ENCODE measurements around the gene ZNF813. TPM values are rescaled to one million over a fixed set of nuclear protein-coding genes. Genes with fewer than 3 reads are reported as not detected.

The ZNF813 gene
- total and polyA plus RNA-seq, 2 experiments from 2014 or later: 6.4 to 29.3 TPM

DNA sequence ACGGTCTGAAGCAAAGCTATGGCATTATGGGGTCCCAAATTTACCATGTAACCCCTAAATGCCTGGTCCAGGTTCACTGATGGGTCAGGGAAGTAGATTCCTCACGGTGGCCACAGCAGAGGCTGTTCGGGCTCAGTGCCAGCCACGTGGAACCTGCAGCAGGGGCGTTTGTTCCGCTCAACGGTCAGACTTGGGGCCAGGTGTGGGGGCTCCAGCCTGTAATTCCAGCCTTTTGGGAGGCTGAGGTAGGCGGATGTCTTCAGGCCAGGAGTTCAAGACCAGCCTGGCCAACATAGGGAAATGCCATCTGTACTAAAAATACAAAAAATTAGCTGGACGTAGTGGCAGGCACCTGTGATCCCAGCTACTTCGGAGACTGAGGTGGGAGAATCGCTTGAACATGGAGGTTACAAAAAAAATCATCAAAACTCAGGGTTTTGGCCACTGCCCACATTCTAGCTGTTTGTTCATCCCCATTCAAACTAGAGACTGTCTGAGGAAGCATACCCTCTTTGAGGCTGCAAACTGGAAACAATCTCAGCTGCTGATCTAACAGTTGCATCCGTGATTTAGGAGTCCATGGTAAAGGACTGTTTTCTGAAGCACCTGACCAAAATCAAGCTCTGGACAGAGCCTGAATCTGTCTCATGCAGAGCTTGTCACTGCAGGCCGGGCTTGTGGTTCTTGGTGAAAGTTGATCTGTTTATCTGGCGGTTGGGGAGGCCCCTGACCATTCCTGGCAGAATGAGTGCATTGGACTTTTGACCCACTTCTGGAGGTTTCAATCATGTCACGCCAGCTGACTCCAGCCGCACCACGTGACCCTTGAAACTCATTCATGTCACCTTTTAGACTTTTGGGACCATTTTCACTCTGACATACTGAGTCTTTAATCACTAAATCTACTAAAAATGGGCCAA lies 40.2 kb downstream of the ZNF813 start (continued):
- TF ChIP-seq CREB1 (CRISPR knock-in tag; IDR thresholded peaks at IDR 0.05; ENCODE audit: low read depth) (no peak), ZNF114 (CRISPR knock-in tag; IDR thresholded peaks at IDR 0.05) (no peak), EZH2phosphoT487 (IDR thresholded peaks at IDR 0.05; ENCODE audit: unreplicated experiment) (no peak), ZNF331 (CRISPR knock-in tag; IDR thresholded peaks at IDR 0.05; ENCODE audit: low read depth) (no peak), POLR2AphosphoS5 (IDR thresholded peaks at IDR 0.05; ENCODE audit: low read depth) (no peak), JUNB (IDR thresholded peaks at IDR 0.05; ENCODE audit: unreplicated experiment) (no peak), EZH2 (IDR thresholded peaks at IDR 0.05; ENCODE audit: low read depth, unreplicated experiment) (no peak), NANOG (IDR thresholded peaks at IDR 0.05; ENCODE audit: borderline replicate concordance) (no peak)
- TF ChIP-seq, protein P1, sequence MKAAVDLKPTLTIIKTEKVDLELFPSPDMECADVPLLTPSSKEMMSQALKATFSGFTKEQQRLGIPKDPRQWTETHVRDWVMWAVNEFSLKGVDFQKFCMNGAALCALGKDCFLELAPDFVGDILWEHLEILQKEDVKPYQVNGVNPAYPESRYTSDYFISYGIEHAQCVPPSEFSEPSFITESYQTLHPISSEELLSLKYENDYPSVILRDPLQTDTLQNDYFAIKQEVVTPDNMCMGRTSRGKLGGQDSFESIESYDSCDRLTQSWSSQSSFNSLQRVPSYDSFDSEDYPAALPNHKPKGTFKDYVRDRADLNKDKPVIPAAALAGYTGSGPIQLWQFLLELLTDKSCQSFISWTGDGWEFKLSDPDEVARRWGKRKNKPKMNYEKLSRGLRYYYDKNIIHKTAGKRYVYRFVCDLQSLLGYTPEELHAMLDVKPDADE (IDR thresholded peaks at IDR 0.05): no peak
- TF ChIP-seq, protein P2, sequence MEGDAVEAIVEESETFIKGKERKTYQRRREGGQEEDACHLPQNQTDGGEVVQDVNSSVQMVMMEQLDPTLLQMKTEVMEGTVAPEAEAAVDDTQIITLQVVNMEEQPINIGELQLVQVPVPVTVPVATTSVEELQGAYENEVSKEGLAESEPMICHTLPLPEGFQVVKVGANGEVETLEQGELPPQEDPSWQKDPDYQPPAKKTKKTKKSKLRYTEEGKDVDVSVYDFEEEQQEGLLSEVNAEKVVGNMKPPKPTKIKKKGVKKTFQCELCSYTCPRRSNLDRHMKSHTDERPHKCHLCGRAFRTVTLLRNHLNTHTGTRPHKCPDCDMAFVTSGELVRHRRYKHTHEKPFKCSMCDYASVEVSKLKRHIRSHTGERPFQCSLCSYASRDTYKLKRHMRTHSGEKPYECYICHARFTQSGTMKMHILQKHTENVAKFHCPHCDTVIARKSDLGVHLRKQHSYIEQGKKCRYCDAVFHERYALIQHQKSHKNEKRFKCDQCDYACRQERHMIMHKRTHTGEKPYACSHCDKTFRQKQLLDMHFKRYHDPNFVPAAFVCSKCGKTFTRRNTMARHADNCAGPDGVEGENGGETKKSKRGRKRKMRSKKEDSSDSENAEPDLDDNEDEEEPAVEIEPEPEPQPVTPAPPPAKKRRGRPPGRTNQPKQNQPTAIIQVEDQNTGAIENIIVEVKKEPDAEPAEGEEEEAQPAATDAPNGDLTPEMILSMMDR (conservative IDR thresholded peaks at IDR 0.05; ENCODE audit: low read depth in 2 of 2): no peak

DNA sequence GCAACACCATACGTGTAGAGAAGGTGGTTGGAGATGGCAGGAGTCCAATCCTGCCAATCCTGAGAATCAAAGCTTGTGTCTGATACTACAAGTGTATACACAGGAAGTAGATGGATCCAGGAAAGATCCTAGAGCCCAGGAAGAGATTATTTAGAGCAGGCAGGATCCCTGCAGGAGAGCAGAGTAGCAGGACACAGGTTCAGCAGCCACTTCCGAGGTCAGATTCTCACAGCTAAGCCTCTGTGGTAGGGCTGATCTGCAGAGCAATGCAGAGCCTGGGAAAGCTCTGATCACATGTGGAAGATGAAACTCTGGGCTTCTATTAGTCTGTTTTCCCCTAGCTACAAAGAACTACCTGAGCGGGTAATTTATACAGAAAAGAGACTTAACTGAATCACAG lies 41.9 kb downstream of the ZNF813 start:
- Histone ChIP-seq H4K20me1 (replicated peaks; ENCODE audit: insufficient read depth) (peaks cover 4% of the 10 kb centered on the region; the same call in 1 of the 2 replicates), H3K4me2 (no peak overlapping the region), H3K4me3 (no peak overlapping the region), H3F3A (replicated peaks; ENCODE audit: low read depth) (peaks cover 13% of the 10 kb centered on the region), H3K79me2 (replicated peaks; ENCODE audit: insufficient read depth) (no peaks in the 10 kb centered on the region), H3K9me2 (ENCODE audit: insufficient read depth) (no peaks in the 10 kb centered on the region), H3K27ac (ENCODE audit: low read depth) (no peak overlapping the region), H3K36me3 (ENCODE audit: insufficient read depth) (no peaks in the 10 kb centered on the region), H3K4me1 (ENCODE audit: insufficient read depth) (peaks cover 13% of the 10 kb centered on the region; the same call in 1 of the 2 replicates), H2AFZ (no peak overlapping the region), H3K27me3 (ENCODE audit: insufficient read depth) (no peaks in the 10 kb centered on the region)
- TF ChIP-seq, protein P3, sequence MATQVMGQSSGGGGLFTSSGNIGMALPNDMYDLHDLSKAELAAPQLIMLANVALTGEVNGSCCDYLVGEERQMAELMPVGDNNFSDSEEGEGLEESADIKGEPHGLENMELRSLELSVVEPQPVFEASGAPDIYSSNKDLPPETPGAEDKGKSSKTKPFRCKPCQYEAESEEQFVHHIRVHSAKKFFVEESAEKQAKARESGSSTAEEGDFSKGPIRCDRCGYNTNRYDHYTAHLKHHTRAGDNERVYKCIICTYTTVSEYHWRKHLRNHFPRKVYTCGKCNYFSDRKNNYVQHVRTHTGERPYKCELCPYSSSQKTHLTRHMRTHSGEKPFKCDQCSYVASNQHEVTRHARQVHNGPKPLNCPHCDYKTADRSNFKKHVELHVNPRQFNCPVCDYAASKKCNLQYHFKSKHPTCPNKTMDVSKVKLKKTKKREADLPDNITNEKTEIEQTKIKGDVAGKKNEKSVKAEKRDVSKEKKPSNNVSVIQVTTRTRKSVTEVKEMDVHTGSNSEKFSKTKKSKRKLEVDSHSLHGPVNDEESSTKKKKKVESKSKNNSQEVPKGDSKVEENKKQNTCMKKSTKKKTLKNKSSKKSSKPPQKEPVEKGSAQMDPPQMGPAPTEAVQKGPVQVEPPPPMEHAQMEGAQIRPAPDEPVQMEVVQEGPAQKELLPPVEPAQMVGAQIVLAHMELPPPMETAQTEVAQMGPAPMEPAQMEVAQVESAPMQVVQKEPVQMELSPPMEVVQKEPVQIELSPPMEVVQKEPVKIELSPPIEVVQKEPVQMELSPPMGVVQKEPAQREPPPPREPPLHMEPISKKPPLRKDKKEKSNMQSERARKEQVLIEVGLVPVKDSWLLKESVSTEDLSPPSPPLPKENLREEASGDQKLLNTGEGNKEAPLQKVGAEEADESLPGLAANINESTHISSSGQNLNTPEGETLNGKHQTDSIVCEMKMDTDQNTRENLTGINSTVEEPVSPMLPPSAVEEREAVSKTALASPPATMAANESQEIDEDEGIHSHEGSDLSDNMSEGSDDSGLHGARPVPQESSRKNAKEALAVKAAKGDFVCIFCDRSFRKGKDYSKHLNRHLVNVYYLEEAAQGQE (IDR thresholded peaks at IDR 0.05; ENCODE audit: unreplicated experiment): no peak
- Mint-ChIP-seq H3K27ac (no peak overlapping the region), H3K27me3 (ENCODE audit: insufficient read depth, low read depth, poor library complexity) (peaks cover 15% of the 10 kb centered on the region), H3K4me1 (peaks cover 19% of the 10 kb centered on the region), H3K36me3 (ENCODE audit: low read depth) (no peaks in the 10 kb centered on the region; the same call in 2 of the 3 replicates), H3K9me3 (no peaks in the 10 kb centered on the region), H3K4me3 (no peak overlapping the region)
- ATAC-seq (no peak), DNase-seq (ENCODE audit: low spot score) (no peak)

Measured in GM23338 (cell line).